ENCODE results near the gene GJA9. TPM values are rescaled to one million over a fixed set of nuclear protein-coding genes. Genes with fewer than 3 reads are reported as not detected.

Gene GJA9
- total and polyA plus RNA-seq, 12 donors = not detected

DNA sequence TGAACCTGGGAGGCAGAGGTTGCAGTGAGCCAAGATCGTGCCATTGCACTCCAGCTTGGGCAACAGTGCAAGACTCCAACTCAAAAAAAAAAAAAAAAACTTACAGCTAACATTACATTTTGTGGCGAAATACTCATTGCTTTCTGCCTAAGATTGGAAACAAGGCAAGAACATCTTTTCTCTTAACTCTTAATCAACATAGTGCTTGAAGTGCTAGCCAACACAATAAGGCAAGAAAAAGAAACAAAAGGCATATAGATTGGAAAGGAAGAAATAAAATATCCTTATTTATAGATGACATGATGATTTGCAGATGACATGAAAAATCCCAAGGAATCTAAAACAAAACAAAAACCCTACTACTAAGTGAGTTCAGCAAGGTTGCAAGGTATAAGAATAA, 24.6 kb upstream of the GJA9 start:
- TF ChIP-seq, protein P1, sequence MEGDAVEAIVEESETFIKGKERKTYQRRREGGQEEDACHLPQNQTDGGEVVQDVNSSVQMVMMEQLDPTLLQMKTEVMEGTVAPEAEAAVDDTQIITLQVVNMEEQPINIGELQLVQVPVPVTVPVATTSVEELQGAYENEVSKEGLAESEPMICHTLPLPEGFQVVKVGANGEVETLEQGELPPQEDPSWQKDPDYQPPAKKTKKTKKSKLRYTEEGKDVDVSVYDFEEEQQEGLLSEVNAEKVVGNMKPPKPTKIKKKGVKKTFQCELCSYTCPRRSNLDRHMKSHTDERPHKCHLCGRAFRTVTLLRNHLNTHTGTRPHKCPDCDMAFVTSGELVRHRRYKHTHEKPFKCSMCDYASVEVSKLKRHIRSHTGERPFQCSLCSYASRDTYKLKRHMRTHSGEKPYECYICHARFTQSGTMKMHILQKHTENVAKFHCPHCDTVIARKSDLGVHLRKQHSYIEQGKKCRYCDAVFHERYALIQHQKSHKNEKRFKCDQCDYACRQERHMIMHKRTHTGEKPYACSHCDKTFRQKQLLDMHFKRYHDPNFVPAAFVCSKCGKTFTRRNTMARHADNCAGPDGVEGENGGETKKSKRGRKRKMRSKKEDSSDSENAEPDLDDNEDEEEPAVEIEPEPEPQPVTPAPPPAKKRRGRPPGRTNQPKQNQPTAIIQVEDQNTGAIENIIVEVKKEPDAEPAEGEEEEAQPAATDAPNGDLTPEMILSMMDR (IDR thresholded peaks at IDR 0.05) = no peak
- no peak for TF ChIP-seq POLR2A (IDR thresholded peaks at IDR 0.05)
- Histone ChIP-seq H3K27ac (no peak overlapping the region), H3K9me3 (replicated peaks in 1 of 3) (peaks cover 0 to 7% (median 0%) of the 10 kb centered on the region in 3 donors), H3K36me3 (replicated peaks in 1 of 2) (no peaks in the 10 kb centered on the region), H3K4me3 (no peak overlapping the region), H3K4me1 (replicated peaks in 1 of 2) (no peaks in the 10 kb centered on the region), H3K27me3 (no peaks in the 10 kb centered on the region)
- intact Hi-C loops (cut with DNase I) = no loop called here
- WGBS, 4 donors = 96 to 100% (median 98%) methylated on average over 2 of the region's 2 CpGs
- no peak for DNase-seq

DNA sequence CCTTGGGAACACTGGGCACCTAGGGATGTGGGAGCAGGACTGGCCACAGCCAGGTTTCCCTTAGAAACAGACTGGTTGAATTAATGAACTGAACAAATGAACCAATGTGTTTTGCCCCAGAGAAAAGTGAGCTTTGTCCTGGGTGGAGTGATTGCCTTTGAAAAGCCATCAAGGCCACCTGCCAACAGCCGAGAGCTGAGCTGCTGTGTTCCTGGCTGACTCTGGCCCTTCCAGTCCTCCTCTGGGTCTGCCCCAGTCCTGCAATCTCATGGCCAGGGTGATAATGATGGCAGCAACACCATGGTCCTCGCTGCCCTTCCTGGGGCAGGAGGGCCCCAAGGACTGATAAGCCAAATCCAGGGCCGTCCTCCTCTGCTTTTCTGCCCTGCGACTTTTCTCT, 18.2 kb upstream of the GJA9 start:
- Histone ChIP-seq H3K27me3 (no peaks in the 10 kb centered on the region), H3K36me3 (replicated peaks in 1 of 2) (no peaks in the 10 kb centered on the region), H3K27ac (no peak overlapping the region), H3K4me1 (replicated peaks in 1 of 2) (no peaks in the 10 kb centered on the region), H3K9me3 (replicated peaks in 1 of 3) (no peaks in the 10 kb centered on the region), H3K4me3 (no peak overlapping the region)
- intact Hi-C loops (cut with DNase I) = no loop called here
- TF ChIP-seq, protein P1 (IDR thresholded peaks at IDR 0.05) = no peak
- TF ChIP-seq POLR2A (IDR thresholded peaks at IDR 0.05) = no peak
- no peak for DNase-seq
- WGBS, 4 donors = 57 to 82% (median 66%) methylated on average over 4 of the region's 4 CpGs

DNA sequence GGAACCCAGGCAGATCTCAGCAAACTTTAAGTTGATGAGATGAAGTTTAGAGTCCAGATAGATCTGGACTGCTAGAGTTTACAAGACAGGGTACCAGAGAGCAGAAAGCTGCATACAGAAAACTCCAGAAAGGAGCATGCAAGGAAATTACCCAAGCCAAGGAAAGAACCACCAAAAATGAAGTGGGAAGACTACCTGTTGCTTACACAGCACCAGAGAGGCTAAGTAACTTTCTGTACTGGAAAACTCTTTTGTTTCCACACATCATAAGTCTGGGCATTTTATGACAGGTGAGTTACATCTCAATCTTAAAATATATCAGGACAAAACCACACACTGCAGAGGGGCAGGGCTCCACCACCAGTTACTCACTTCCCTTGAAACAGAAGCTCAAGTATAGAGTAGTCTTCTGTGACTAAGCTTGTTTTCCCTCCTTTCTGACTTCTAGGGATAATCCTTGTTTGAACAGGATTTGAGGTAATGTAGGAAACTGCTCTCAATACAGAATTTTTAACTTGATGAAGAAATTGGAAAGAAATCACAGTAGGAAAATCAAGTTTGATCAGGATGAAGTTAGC, 17.4 kb upstream of the GJA9 start:
- no peaks in the 10 kb centered on the region for H3K4me1 ChIP-seq (replicated peaks in 1 of 2)
- no peak overlapping the region for H3K4me3 ChIP-seq
- intact Hi-C loops (cut with DNase I) = no loop called here

DNA sequence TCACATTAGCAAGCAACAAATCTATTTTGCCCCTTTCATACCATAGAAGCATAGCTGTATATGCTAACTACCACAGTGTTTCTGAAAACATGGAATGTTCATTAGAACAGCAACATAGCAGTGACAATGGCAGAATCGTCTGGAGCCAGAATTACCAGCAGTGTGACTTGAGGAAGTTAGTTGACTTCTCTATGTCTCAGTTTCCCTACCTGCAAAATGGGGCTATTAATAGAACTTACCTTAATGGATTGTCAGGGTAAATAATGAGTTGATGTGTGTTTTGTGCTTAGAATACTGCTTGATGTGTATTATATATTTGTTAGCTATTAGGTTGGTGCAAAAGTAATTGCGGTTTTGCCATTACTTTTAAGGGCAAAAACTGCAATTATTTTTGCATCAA, 14.8 kb upstream of the GJA9 start:
- Histone ChIP-seq H3K4me3 (no peak overlapping the region), H3K27me3 (no peaks in the 10 kb centered on the region), H3K27ac (no peak overlapping the region), H3K36me3 (replicated peaks in 1 of 2) (no peaks in the 10 kb centered on the region), H3K9me3 (replicated peaks in 1 of 3) (no peaks in the 10 kb centered on the region), H3K4me1 (replicated peaks in 1 of 2) (no peaks in the 10 kb centered on the region)
- 94 to 100% (median 98%) methylated on average over 2 of the region's 2 CpGs for WGBS, 4 donors
- intact Hi-C loops (cut with DNase I) = no loop called here
- no peak for DNase-seq
- TF ChIP-seq, protein P1 (IDR thresholded peaks at IDR 0.05) = no peak
- TF ChIP-seq POLR2A (IDR thresholded peaks at IDR 0.05) = no peak

More for the DNA sequence above, 17.4 kb upstream of the GJA9 start:
- Histone ChIP-seq H3K27me3 (no peaks in the 10 kb centered on the region), H3K9me3 (replicated peaks in 1 of 3) (no peaks in the 10 kb centered on the region), H3K36me3 (replicated peaks in 1 of 2) (no peaks in the 10 kb centered on the region), H3K27ac (no peak overlapping the region)
- no peak for TF ChIP-seq POLR2A (IDR thresholded peaks at IDR 0.05)
- TF ChIP-seq, protein P1 (IDR thresholded peaks at IDR 0.05) = no peak
- DNase-seq = no peak

Data from adrenal gland (tissue), 12 donors.